Tongue (tissue), 2 donors: ENCODE results near the gene AP1G2. TPM values are rescaled to one million over a fixed set of nuclear protein-coding genes. Genes with fewer than 3 reads are reported as not detected.

Experiments
- DNase-seq: peaks from one replicate; pipeline ENCODE4 v3.0.0-alpha.2; 2015
- total RNA-seq: library from RNA; depleted of rRNA; stranded (reverse); fragments of >200 nt; gene quantifications from one replicate; pipeline ENCODE4 v1.2.3, GENCODE V29; 2014

AP1G2 gene
- total RNA-seq, 1 donor from 2014 or later: 34.3 TPM

- DNase-seq: no peak
Measured at GRCh38 chr14:23558346-23559009, 9.1 kb downstream of the AP1G2 start.

GRCh38 chr14:23557946-23558345, 9.6 kb downstream of the AP1G2 start:
- DNase-seq: no peak

GRCh38 chr14:23557521-23557920, 10.1 kb downstream of the AP1G2 start:
- DNase-seq: no peak

- DNase-seq: no peak
Measured at GRCh38 chr14:23556700-23557440, 10.7 kb downstream of the AP1G2 start.

DNA sequence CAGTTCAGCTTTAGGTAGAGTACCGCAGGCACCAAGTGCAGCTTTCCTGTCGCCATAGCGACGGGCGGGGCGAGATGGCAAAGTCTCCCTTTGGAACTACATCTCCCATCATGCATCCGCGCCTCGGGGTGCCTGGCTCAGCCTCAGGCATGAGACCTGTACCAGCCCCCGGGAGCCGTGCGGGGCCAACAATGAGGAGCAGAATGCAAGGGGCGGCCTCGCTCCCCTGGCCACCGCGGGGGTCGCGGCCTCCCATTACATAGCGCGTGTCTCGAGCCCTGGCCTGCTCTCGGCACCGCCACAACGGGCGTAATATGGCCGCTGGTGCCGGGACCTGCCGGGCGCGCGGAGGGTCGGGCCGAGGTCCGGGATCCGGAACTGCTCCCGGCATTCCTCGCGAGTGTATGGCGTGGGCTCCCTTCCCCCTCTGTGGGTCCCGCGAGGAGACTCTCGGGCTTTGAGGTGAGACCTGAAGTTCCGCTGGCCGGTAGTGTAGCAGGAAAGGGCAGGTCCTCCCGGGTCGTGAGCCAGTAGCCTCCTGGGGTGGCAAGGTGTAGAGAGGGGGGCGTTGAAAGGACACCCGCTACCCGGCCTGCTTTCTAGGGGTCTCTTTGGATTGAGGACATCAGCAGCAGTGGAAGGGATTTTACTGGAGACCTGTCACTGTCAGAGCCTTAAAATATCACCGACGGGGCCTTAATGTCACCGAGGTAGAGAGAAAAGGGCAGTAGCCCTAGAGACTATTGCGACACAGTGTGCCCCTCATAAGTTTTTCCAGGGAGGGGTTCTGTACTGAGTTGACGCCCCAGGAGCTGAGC, 11.5 kb downstream of the AP1G2 start, which contains the start of gene THTPA:
Gene THTPA (plus strand): TSS at position 390 of the 818 bp plus-strand sequence. CDS start 487 bp downstream, outside the sequence.
- peak; percentile 96 for DNase-seq

DNA sequence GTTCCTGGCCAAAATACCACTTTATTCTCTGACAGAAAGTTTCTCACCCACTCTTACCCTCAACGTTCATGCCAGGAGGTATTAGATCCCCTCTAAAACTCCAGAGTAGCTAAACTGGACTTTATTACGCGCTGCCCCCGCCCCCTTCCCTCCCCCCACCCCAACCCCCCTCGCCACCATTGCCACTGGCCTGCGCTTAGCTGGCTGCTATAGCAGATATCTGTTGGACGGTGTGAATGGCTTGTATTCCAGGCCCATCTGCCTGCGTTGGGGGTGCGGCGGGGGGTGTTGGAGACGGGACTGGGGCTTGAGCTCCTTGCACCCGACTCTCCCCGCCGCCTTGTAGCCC, 12.1 kb downstream of the AP1G2 start:
- DNase-seq: no peak

DNA sequence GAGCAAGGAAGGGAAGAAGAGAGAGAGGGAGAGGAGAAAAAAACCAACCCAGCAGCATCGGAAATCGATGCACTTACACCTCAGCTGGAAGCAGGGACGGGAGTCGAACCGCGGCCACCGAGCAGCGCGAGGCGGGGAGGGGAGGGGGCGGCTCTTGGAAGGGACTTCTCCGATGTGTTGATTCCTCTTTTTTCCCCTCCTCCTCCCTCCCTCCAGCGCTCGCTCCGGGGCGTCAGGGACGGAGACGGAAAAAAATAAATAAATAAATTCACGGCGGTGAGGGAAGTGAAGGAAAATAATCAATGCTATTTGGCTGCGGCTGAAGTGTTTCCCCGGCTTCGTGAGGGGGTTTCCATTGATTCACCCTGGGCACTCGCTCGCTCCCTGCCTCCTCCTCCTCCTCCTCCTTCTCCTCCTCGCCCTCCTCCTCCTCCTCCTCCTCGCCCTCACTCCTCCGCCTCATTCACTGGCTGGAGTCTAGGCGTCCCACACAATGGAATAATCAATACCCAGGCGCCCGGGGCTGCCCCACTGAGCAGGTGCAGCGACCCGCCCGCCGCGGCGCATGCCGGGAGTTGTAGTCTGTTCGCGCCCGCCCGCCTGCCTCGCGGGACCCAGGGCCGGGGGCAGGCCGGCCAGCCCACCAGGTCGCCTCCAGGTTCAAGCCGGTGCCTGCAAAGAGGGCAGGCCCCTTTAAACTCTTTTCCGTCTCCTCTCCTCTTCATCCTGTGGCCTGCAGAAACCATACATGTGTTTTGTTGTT, 16.1 kb downstream of the AP1G2 start, which contains the start of gene ZFHX2:
Gene ZFHX2 (minus strand): TSS at position 500 of the 763 bp plus-strand sequence. CDS start 16,440 bp downstream, outside the sequence.
- DNase-seq: peak; percentile 79

DNA sequence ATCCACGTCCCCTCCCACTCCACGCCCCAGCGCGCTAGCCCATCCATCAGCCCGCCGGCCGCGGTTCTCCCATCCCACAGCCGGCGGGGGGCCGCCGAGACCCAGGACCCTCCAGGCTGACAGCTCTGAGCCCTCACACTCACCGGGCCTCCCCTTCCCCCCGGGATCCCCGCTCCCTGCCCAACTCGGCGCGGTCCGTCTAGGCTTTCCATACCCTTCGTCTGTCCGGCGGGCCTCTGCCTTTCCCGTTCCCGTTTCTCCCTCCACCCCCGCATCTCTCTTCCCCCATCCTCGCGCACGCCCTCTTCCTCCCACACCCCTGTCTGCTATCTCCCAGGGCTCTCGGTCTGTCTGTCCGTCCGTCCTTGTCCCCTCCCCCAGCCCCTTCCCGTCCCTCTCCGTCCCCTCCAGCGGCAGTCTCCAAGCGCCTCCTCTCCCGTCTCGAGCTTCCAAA, 16.8 kb downstream of the AP1G2 start:
- no peak for DNase-seq

- DNase-seq: no peak
Measured at GRCh38 chr14:23550131-23550811, 17.3 kb downstream of the AP1G2 start.

GRCh38 chr14:23548351-23549318, 19.0 kb downstream of the AP1G2 start:
- DNase-seq: no peak

GRCh38 chr14:23547924-23548323, 19.7 kb downstream of the AP1G2 start:
- DNase-seq: no peak

GRCh38 chr14:23546450-23547035, 21.0 kb downstream of the AP1G2 start:
- no peak for DNase-seq

GRCh38 chr14:23545740-23546365, 21.7 kb downstream of the AP1G2 start:
- DNase-seq: no peak

DNA sequence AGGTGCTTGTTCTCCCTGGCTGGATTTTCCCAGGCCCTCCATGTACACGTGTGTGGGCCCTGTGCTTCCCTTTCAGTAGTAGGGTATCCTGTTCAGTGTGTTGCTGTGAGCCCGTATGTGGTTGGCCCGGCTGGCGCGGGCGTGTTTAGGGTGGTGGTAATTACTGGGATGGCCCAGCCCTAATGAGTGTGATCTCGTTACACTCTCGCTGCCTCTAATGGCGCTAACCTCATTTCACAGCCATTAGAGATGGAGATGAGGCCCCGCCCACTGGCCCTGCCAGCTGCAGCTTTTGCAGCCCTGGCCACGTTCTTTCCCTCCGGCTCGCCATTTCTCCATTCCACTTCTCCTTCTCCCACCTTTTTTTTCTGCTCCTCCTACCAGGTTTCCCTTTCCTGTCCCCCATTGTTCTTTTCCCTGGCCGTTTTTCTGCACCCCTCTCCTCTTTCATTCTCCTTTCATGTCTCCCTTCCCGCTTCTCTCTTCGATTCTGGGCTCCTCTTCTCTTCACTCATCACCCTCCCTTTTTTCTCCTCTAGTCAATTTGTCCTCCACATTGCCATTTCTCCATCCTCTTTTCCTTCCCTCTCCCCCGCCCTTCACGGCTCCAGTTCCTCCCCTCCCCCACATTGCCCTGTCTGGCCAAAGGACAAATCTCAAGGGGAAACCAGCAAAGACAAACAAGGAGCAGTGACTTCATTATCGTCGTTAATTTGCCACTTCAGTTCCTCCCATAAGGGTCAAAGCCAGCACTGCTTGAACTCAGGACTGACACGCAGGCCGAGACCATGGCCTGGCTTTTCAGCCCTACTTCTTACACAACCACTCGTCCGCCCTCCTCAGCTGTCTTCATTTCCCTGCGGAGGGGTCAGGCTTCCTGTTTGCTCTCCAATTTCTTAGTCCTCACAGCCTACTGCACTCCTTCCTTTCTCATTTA, 22.8 kb downstream of the AP1G2 start:
- DNase-seq: peak; percentile 50

GRCh38 chr14:23543403-23543802, 24.2 kb downstream of the AP1G2 start:
- DNase-seq: no peak

DNA sequence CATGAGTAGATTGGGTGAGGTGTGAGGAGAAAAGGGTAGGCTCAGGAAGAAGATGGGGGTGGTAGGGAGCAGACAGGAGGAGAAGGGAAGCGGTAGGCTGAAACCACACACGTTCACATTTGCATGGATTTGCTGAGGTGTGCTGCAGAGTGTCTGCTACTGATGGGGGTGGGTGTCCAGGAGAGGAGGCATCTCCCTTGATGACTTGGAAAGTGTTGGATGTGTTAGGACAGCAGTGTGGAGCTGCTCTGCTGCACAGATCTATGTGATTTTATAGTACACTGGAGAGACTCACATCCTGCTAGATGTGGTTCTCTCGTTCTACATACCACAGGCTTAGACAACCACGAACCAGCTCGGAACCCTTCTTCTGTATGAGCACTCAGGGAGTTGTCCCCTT, 25.3 kb downstream of the AP1G2 start:
- no peak for DNase-seq

GRCh38 chr14:23540141-23540469, 27.5 kb downstream of the AP1G2 start:
- DNase-seq: no peak
